GM23248 (cell line): ENCODE measurements around the gene ADGRG1.

ENCODE experiments used
- EZH2 ChIP-seq: fragments of 200-600 bp; sonication (generic); IDR thresholded peaks from 2 replicates; pipeline ENCODE4 v1.6.1; 2018; ENCODE audit warnings: antibody characterized with exemption, mild to moderate bottlenecking; ENCODE audit not compliant: insufficient read depth, poor library complexity, severe bottlenecking
- EZH2phosphoT487 ChIP-seq: fragments of 200-600 bp; sonication (generic); IDR thresholded peaks from 2 replicates; pipeline ENCODE4 v1.6.1; 2018; ENCODE audit warnings: antibody characterized with exemption, moderate library complexity, mild to moderate bottlenecking, low read depth; ENCODE audit not compliant: insufficient read depth

DNA sequence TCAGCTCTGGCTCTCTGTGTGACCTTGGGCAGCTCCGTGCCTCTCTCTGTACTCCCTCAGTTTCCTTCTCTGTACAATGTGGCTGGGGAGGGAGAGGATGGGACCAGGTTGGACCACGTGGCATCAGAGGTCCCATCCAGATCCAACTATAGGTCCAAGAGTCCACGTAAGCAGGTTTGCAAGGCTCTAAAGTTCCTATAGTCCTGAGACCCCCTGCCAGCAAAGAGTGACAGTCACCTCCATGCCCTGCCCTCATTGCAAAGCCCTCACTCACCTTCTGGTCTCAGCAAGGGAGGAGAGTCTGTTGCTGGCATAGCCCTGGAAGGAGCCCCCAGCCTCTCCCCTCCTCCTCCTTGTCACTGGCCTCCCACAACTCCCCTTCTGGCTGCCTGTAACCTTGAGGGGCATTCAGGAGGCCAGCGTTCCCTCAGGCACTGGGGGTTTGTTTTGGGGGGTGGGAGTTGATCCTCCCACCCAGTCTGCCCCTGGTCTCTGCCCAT lies 60.1 kb downstream of the ADGRG1 start:
- TF ChIP-seq EZH2phosphoT487 (no peak), EZH2 (no peak)
